ENCODE results near the gene RXRA. TPM values are rescaled to one million over a fixed set of nuclear protein-coding genes. Genes with fewer than 3 reads are reported as not detected.
A peak's percentile ranks its signal among the peaks of the same experiment; 100 is the strongest.

Gene RXRA
- polyA plus RNA-seq, 1 of the 3 experiments (the other 2 are of a cell fraction), result 7.6 TPM

GRCh38 chr9:134283111-134283515, 43.1 kb upstream of the RXRA start:
- Histone ChIP-seq H3K9ac (no peak overlapping the region), H3K9me3 (no peaks in the 10 kb centered on the region), H3K4me3 (ENCODE audit: low read depth in 2 of 2, low read length in 1 of 2) (no peak overlapping the region), H2AFZ (ENCODE audit: low read depth) (no peak overlapping the region), H3K27me3 (ENCODE audit: insufficient read depth) (no peaks in the 10 kb centered on the region), H3K27ac (ENCODE audit: low read depth in 2 of 2, low read length in 1 of 2) (no peak overlapping the region), H3K36me3 (replicated peaks in 1 of 2; ENCODE audit: control insufficient read depth in 1 of 2, insufficient read depth in 2 of 2, low read length in 1 of 2) (no peaks in the 10 kb centered on the region), H4K20me1 (ENCODE audit: insufficient read depth) (no peaks in the 10 kb centered on the region), H3K4me2 (no peak overlapping the region), H3K9me2 (no peaks in the 10 kb centered on the region), H3K79me2 (ENCODE audit: insufficient read depth) (no peaks in the 10 kb centered on the region), H3F3A (replicated peaks; ENCODE audit: insufficient read depth) (no peaks in the 10 kb centered on the region), H3K4me1 (ENCODE audit: control insufficient read depth in 1 of 2, insufficient read depth in 2 of 2, low read depth in 1 of 2, low read length in 1 of 2) (peaks cover 0 to 12% of the 10 kb centered on the region in 2 experiments; a peak in 1 of 4 replicates)
- POLR2A ChIA-PET, result no interaction called here
- 71% methylated on average over 17 of the region's 23 CpGs for WGBS (ENCODE audit: low lambda C conversion rate)
- DNase-seq, result no peak
- TF ChIP-seq EZH2phosphoT487 (IDR thresholded peaks at IDR 0.05; ENCODE audit: borderline replicate concordance, low read depth) (no peak), JUND (IDR thresholded peaks at IDR 0.05) (no peak), TAF1 (IDR thresholded peaks at IDR 0.05; ENCODE audit: borderline replicate concordance, low read depth, low read length) (no peak), TCF12 (IDR thresholded peaks at IDR 0.05) (no peak), EP300 (IDR thresholded peaks at IDR 0.05; ENCODE audit: borderline replicate concordance in 1 of 2, low read depth in 1 of 2, low read length in 1 of 2) (no peak), SIN3A (IDR thresholded peaks at IDR 0.05; ENCODE audit: borderline replicate concordance, low read depth, low read length) (no peak), GATA2 (CRISPR knock-in tag; IDR thresholded peaks at IDR 0.05) (no peak), POLR2AphosphoS5 (IDR thresholded peaks at IDR 0.05; ENCODE audit: low read depth, low read length) (no peak), NRF1 (IDR thresholded peaks at IDR 0.05; ENCODE audit: low read depth, low read length) (no peak), USF2 (IDR thresholded peaks at IDR 0.05; ENCODE audit: borderline replicate concordance, low read depth, low read length) (no peak)
- CTCF ChIA-PET, result interaction anchor here (1.3 kb wide), 2 partner anchors 160 kb away, joined by 3 read pairs; no protein-coding TSS in a partner anchor

GRCh38 chr9:134283692-134284265, 42.5 kb upstream of the RXRA start:
- 74% methylated on average over 12 of the region's 15 CpGs for WGBS (ENCODE audit: low lambda C conversion rate)
- ChIA-PET POLR2A (no interaction called here), CTCF (interaction anchor here (1.3 kb wide), 1 partner anchor 159 kb away, joined by 3 read pairs; no protein-coding TSS in a partner anchor)
- Histone ChIP-seq H3F3A (replicated peaks; ENCODE audit: insufficient read depth) (no peaks in the 10 kb centered on the region), H3K9me2 (no peaks in the 10 kb centered on the region), H3K4me1 (ENCODE audit: control insufficient read depth in 1 of 2, insufficient read depth in 2 of 2, low read depth in 1 of 2, low read length in 1 of 2) (peaks cover 0 to 15% of the 10 kb centered on the region in 2 experiments; a peak in 1 of 4 replicates), H3K9me3 (no peaks in the 10 kb centered on the region), H2AFZ (ENCODE audit: low read depth) (no peak overlapping the region), H3K27ac (ENCODE audit: low read depth in 2 of 2, low read length in 1 of 2) (no peak overlapping the region), H3K27me3 (ENCODE audit: insufficient read depth) (no peaks in the 10 kb centered on the region), H3K79me2 (ENCODE audit: insufficient read depth) (no peaks in the 10 kb centered on the region), H3K36me3 (replicated peaks in 1 of 2; ENCODE audit: control insufficient read depth in 1 of 2, insufficient read depth in 2 of 2, low read length in 1 of 2) (no peaks in the 10 kb centered on the region), H3K4me2 (no peak overlapping the region), H4K20me1 (ENCODE audit: insufficient read depth) (no peaks in the 10 kb centered on the region), H3K9ac (no peak overlapping the region), H3K4me3 (ENCODE audit: low read depth in 2 of 2, low read length in 1 of 2) (no peak overlapping the region)
- TF ChIP-seq RFX5 (IDR thresholded peaks at IDR 0.05; ENCODE audit: low read length) (no peak), FOXJ3 (CRISPR knock-in tag; IDR thresholded peaks at IDR 0.05) (no peak), NRF1 (IDR thresholded peaks at IDR 0.05; ENCODE audit: low read depth, low read length) (no peak), POLR2AphosphoS5 (IDR thresholded peaks at IDR 0.05; ENCODE audit: low read depth, low read length) (no peak), EZH2phosphoT487 (IDR thresholded peaks at IDR 0.05; ENCODE audit: borderline replicate concordance, low read depth) (no peak), SIN3A (IDR thresholded peaks at IDR 0.05; ENCODE audit: borderline replicate concordance, low read depth, low read length) (no peak), USF1 (IDR thresholded peaks at IDR 0.05; ENCODE audit: borderline replicate concordance, low read depth) (no peak), RAD21 (IDR thresholded peaks at IDR 0.05; ENCODE audit: low read length) (no peak)
- DNase-seq, result peak; percentile 30
